A549 treated with CORT108297 at 1 μM for 4 hours (cell line): ENCODE results near the gene PLA2G2D. TPM values are rescaled to one million over a fixed set of nuclear protein-coding genes. Genes with fewer than 3 reads are reported as not detected.

ENCODE experiments used
- total RNA-seq: library from RNA; stranded (reverse); fragments of 200-300 nt; extraction: Qiagen RNA extraction; gene quantifications from 5 replicates; pipeline ENCODE4 v1.2.3, GENCODE V29; 2022

PLA2G2D gene
- 0.13 TPM in 1 of 5 replicates, not detected in the others for total RNA-seq

DNA sequence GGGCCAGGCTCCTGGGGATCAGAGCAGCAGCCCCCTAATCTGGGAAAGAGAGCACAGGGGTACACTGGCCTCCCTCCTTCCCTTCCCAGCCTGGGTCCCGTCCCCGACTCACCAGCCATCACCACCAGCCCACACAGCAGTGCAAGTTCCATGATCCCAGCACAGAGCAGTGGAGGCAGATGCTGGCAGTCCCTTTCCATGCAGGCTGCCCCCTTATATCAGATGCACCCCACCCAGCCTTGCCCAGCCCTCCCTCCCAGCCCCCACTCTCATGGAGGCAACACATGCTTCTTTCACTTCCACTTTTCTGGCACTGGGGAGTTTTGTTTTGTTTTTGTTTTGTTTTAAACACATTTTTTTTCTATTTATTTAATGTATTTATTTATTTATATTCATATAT lies at the start of gene PLA2G2D:
Gene PLA2G2D (minus strand): TSS at position 190 of the 400 bp plus-strand sequence. CDS start 38 bp downstream, at position 152.

GRCh38 chr1:20138961-20139550 lies 19.7 kb upstream of the PLA2G2D start, which contains the start of gene PLA2G2F:
Gene PLA2G2F (plus strand): TSS chr1:20139323. CDS start chr1:20139428, 105 bp downstream.

DNA sequence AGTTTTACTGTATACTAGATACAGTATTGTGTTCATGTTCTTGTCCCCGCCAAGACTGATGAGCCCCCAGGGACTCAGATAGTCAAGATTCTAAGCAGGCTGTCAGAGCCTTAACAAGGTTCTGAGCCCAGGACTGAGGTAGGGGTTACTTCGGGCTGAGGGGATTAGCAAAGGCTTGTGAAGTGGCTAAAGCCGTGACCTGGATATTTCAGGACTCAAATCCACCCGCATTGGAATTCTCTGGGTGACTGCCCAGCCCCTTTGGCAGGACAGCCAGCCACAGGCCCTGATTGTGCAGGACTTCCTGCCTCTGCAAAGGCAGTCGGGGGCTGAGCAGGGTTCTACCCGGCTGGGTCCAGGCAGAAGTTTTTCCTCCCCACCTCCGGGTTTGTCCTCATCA lies 49.5 kb downstream of the PLA2G2D start, which contains the start of gene PLA2G5:
Gene PLA2G5 (plus strand): TSS at position 321 of the 400 bp plus-strand sequence. CDS start 14,637 bp downstream, outside the sequence.

Other genes with a start within 250 kb of the PLA2G2D start
- 2.6 to 2.8 TPM (median 2.7 TPM) in 5 replicates for gene OTUD3, start 237.1 kb downstream of the PLA2G2D start, total RNA-seq
- gene PLA2G2E, start 195.9 kb downstream of the PLA2G2D start, total RNA-seq = not detected in 5 replicates
- not detected in 5 replicates for gene PLA2G2A, start 139.9 kb downstream of the PLA2G2D start, total RNA-seq
- not detected in 5 replicates for gene PLA2G5, start 49.3 kb downstream of the PLA2G2D start, total RNA-seq
- not detected in 5 replicates for gene PLA2G2F, start 19.8 kb upstream of the PLA2G2D start, total RNA-seq
- not detected in 5 replicates for gene UBXN10, start 66.6 kb upstream of the PLA2G2D start, total RNA-seq
- gene PLA2G2C, start 67.0 kb upstream of the PLA2G2D start, total RNA-seq = not detected in 5 replicates
- not detected in 5 replicates for gene VWA5B1, start 171.3 kb upstream of the PLA2G2D start, total RNA-seq